ENCODE results near the gene LRRC8D.

Gene LRRC8D

DNA sequence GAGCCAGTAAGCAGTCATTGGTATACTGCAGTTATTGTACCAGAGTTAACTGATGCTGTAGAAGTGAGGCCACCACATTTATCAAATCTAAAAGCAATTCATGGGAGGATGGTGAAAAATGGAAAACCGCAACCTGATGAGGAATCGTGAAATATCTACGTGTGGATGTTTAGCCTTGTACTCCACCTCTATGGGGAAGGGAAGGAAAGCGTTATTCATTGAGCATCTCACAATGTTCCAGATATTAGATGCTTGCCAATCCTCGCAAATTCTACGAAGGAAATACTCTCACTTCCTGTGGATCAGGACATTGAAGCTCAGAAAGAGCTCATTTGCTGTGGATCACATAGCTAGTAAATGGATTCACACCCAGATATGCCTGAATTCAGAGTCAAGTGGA lies 77.3 kb downstream of the LRRC8D start:
- Mint-ChIP-seq H3K4me1 (peaks cover 10% of the 10 kb centered on the region), H3K9me3 (no peaks in the 10 kb centered on the region), H3K36me3 (ENCODE audit: low read depth) (peaks cover 17% of the 10 kb centered on the region), H3K27me3 (no peaks in the 10 kb centered on the region), H3K4me3 (no peak overlapping the region), H3K27ac (no peak overlapping the region)
- DNase-seq (no peak), ATAC-seq (no peak)

- Mint-ChIP-seq H3K36me3 (ENCODE audit: low read depth) (peaks cover 18% of the 10 kb centered on the region), H3K27me3 (no peaks in the 10 kb centered on the region), H3K9me3 (no peaks in the 10 kb centered on the region), H3K4me3 (no peak overlapping the region), H3K27ac (no peak overlapping the region), H3K4me1 (peaks cover 12% of the 10 kb centered on the region)
- DNase-seq = no peak
- no peak for ATAC-seq
Measured at GRCh38 chr1:89898695-89899470, 78.1 kb downstream of the LRRC8D start.

DNA sequence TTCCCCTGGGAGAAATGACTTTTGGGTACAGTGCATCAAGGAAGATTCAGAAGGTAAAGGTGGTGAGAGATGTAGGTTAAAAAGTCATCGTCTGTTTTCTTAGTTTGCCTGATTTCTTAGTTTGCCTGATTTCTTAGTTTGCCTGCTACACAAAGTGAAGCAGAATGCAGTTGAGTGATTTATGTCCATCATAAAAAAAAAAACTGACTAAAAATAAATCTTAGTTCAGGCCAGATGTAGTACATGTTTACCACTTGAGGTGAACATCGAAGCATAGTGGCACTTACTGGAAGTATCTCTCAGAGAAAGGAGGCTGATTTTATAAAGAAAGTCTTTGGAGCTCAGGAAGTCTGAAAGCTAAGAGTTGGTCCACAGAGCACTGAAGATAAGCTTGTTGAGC lies 79.5 kb downstream of the LRRC8D start:
- ATAC-seq = no peak
- no peak overlapping the region for H3K4me3 Mint-ChIP-seq
- no peak overlapping the region for H3K27ac Mint-ChIP-seq
- DNase-seq = no peak
- H3K4me1 Mint-ChIP-seq = peaks cover 13% of the 10 kb centered on the region
- H3K36me3 Mint-ChIP-seq (ENCODE audit: low read depth) = peaks cover 20% of the 10 kb centered on the region
- no peaks in the 10 kb centered on the region for H3K9me3 Mint-ChIP-seq
- H3K27me3 Mint-ChIP-seq = no peaks in the 10 kb centered on the region

GRCh38 chr1:89900791-89901708 lies 80.2 kb downstream of the LRRC8D start:
- H3K27me3 Mint-ChIP-seq = no peaks in the 10 kb centered on the region
- DNase-seq (no peak), ATAC-seq (no peak)
- no peak overlapping the region for H3K27ac Mint-ChIP-seq
- H3K4me3 Mint-ChIP-seq = no peak overlapping the region
- H3K4me1 Mint-ChIP-seq = peaks cover 18% of the 10 kb centered on the region
- no peaks in the 10 kb centered on the region for H3K9me3 Mint-ChIP-seq
- peaks cover 22% of the 10 kb centered on the region for H3K36me3 Mint-ChIP-seq (ENCODE audit: low read depth)

DNA sequence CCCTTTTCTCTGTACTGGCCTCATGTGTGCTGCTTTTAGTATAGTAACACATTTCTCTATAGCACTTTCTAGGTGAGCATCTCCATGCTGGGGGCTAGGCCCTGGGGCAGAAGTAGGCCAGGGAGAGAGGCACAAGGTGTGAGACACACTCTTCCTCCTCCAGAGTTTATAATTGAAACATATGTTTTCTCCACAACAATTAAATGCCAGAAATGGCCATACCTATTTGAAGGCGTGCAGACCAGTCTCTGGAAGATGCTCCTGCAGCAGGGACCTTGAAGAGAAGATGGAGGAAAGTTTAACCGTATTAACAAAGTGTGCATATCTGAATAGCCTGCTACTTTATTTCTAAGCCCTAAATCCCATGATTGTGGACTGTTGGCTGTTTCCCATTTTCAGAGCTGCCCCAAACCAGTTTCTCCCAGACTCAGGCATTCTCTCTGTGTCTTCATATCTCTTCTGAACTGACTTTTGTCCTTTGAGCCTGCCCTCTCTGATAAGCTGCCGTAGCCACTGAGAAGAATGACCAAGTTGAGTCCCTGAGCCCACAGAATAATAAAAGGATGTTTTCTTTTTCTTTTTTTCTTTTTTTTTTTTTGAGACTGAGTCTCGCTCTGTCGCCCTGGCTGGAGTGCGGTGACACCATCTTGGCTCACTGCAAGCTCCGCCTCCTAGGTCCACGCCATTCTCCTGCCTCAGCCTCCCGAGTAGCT lies 81.3 kb downstream of the LRRC8D start:
- H3K36me3 Mint-ChIP-seq (ENCODE audit: low read depth) = peaks cover 25% of the 10 kb centered on the region
- H3K27ac Mint-ChIP-seq = no peak overlapping the region
- DNase-seq (no peak), ATAC-seq (no peak)
- no peaks in the 10 kb centered on the region for H3K27me3 Mint-ChIP-seq
- no peaks in the 10 kb centered on the region for H3K9me3 Mint-ChIP-seq
- H3K4me1 Mint-ChIP-seq = peaks cover 28% of the 10 kb centered on the region
- no peak overlapping the region for H3K4me3 Mint-ChIP-seq

- Mint-ChIP-seq H3K36me3 (ENCODE audit: low read depth) (peaks cover 31% of the 10 kb centered on the region), H3K9me3 (no peaks in the 10 kb centered on the region), H3K27me3 (no peaks in the 10 kb centered on the region), H3K27ac (no peak overlapping the region), H3K4me3 (no peak overlapping the region), H3K4me1 (peaks cover 43% of the 10 kb centered on the region)
- ATAC-seq (no peak), DNase-seq (no peak)
Measured at GRCh38 chr1:89903550-89903949, 82.7 kb downstream of the LRRC8D start.

- no peak for ATAC-seq
- peaks cover 50% of the 10 kb centered on the region for H3K4me1 Mint-ChIP-seq
- H3K36me3 Mint-ChIP-seq (ENCODE audit: low read depth) = peaks cover 27% of the 10 kb centered on the region
- no peaks in the 10 kb centered on the region for H3K9me3 Mint-ChIP-seq
- H3K27ac Mint-ChIP-seq = no peak overlapping the region
- H3K27me3 Mint-ChIP-seq = no peaks in the 10 kb centered on the region
- no peak for DNase-seq
- H3K4me3 Mint-ChIP-seq = no peak overlapping the region
Measured at GRCh38 chr1:89904219-89904980, 83.6 kb downstream of the LRRC8D start.

- Mint-ChIP-seq H3K4me1 (peaks cover 49% of the 10 kb centered on the region), H3K27me3 (no peaks in the 10 kb centered on the region), H3K36me3 (ENCODE audit: low read depth) (peaks cover 27% of the 10 kb centered on the region), H3K27ac (peak overlapping the region; percentile 15), H3K9me3 (no peaks in the 10 kb centered on the region), H3K4me3 (no peak overlapping the region)
- no peak for DNase-seq
- ATAC-seq = no peak
Measured at GRCh38 chr1:89905395-89906058, 84.7 kb downstream of the LRRC8D start.

- Mint-ChIP-seq H3K4me1 (peaks cover 49% of the 10 kb centered on the region), H3K27me3 (no peaks in the 10 kb centered on the region), H3K9me3 (no peaks in the 10 kb centered on the region), H3K36me3 (ENCODE audit: low read depth) (peaks cover 27% of the 10 kb centered on the region), H3K27ac (peak overlapping the region; percentile 15), H3K4me3 (no peak overlapping the region)
- no peak for DNase-seq
- ATAC-seq = no peak
Measured at GRCh38 chr1:89906088-89906487, 85.3 kb downstream of the LRRC8D start.

- ATAC-seq = peak; percentile 81
- H3K27ac Mint-ChIP-seq = peak overlapping the region; percentile 78
- no peaks in the 10 kb centered on the region for H3K9me3 Mint-ChIP-seq
- no peak overlapping the region for H3K4me3 Mint-ChIP-seq
- peaks cover 30% of the 10 kb centered on the region for H3K36me3 Mint-ChIP-seq (ENCODE audit: low read depth)
- H3K4me1 Mint-ChIP-seq = peaks cover 48% of the 10 kb centered on the region
- H3K27me3 Mint-ChIP-seq = no peaks in the 10 kb centered on the region
- DNase-seq = no peak
Measured at GRCh38 chr1:89907727-89908212, 86.9 kb downstream of the LRRC8D start.

GRCh38 chr1:89908273-89908671 lies 87.4 kb downstream of the LRRC8D start:
- Mint-ChIP-seq H3K4me3 (no peak overlapping the region), H3K9me3 (no peaks in the 10 kb centered on the region), H3K4me1 (peaks cover 45% of the 10 kb centered on the region), H3K27ac (peak overlapping the region; percentile 26), H3K36me3 (ENCODE audit: low read depth) (peaks cover 27% of the 10 kb centered on the region), H3K27me3 (no peaks in the 10 kb centered on the region)
- ATAC-seq (no peak), DNase-seq (no peak)

DNA sequence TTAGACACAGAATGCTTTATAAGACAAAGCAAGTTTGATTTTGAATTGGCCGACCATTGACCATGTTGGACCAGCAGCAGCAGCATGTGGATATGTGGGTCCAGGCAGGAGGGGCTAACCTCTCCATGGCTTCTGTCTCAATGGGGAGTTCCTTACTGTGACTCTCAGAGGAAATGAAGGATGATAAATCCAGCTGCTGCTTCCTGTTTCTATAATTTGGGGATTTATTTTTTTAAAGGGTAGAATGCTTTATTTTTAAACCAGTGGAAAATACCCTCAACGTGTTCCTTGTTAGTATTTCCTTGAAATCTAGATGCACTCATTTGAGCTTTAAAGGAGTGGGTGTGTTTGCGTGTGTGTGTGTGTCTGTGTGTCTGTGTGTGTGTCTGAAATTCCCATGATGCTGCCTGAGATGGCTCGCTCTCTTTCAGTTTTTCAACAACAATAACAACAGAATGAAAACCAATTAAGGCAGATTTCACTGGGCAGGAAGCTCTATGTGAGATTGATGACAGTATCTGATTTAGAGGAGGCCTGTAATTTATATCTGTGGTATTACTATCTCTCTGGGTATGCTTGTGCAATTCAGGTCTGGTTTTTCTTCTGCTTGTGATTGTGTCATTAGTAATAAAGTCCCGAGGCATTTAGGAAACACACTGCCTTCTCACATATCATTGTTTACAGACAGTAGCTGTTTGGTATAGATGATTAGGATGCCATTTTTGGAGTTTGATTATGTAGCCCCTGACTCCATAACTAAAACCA lies 88.0 kb downstream of the LRRC8D start:
- Mint-ChIP-seq H3K9me3 (no peaks in the 10 kb centered on the region), H3K4me3 (no peak overlapping the region), H3K27ac (peak overlapping the region; percentile 26), H3K27me3 (no peaks in the 10 kb centered on the region), H3K36me3 (ENCODE audit: low read depth) (peaks cover 29% of the 10 kb centered on the region), H3K4me1 (peaks cover 45% of the 10 kb centered on the region)
- no peak for ATAC-seq
- no peak for DNase-seq

DNA sequence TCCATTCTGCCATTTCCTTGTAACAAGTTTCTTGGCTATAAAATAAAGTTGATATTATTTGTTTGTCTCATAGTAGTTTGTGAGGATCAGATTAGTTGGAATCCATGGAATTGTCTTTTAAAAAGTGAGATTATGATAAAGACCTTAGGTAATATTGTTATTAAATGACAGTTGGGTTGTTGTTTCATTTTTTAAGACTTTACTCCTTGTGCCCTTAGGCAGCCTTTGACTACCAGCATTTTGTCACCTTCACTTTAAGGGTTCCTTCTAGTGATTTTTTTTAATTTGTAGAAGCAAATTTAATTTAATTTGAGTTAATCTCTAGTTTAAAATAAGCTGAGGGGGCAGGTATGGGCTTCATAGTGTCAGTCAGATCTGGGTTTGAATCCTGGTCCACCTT lies 89.4 kb downstream of the LRRC8D start:
- no peak overlapping the region for H3K4me3 Mint-ChIP-seq
- peaks cover 45% of the 10 kb centered on the region for H3K4me1 Mint-ChIP-seq
- H3K27me3 Mint-ChIP-seq = no peaks in the 10 kb centered on the region
- no peak for DNase-seq
- no peaks in the 10 kb centered on the region for H3K9me3 Mint-ChIP-seq
- H3K27ac Mint-ChIP-seq = no peak overlapping the region
- H3K36me3 Mint-ChIP-seq (ENCODE audit: low read depth) = peaks cover 28% of the 10 kb centered on the region
- no peak for ATAC-seq
